Stimulated activated CD8-positive, alpha-beta memory T cell treated with anti-CD3 and anti-CD28 coated beads, Interleukin-7, amount 100 ng/mL, for 24 hours (primary cell): ENCODE results near the gene OSCP1.
"Not testable (repeated sequence)": the region's sequence is repeated elsewhere in the genome, so short reads cannot be mapped to it uniquely, and the experiment has no call there.

ENCODE experiments used
- DNase-seq: peaks from one replicate; pipeline ENCODE4 v3.0.0-alpha.2; 2020; ENCODE audit warnings: low read depth

The OSCP1 gene, protein sequence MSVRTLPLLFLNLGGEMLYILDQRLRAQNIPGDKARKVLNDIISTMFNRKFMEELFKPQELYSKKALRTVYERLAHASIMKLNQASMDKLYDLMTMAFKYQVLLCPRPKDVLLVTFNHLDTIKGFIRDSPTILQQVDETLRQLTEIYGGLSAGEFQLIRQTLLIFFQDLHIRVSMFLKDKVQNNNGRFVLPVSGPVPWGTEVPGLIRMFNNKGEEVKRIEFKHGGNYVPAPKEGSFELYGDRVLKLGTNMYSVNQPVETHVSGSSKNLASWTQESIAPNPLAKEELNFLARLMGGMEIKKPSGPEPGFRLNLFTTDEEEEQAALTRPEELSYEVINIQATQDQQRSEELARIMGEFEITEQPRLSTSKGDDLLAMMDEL

DNA sequence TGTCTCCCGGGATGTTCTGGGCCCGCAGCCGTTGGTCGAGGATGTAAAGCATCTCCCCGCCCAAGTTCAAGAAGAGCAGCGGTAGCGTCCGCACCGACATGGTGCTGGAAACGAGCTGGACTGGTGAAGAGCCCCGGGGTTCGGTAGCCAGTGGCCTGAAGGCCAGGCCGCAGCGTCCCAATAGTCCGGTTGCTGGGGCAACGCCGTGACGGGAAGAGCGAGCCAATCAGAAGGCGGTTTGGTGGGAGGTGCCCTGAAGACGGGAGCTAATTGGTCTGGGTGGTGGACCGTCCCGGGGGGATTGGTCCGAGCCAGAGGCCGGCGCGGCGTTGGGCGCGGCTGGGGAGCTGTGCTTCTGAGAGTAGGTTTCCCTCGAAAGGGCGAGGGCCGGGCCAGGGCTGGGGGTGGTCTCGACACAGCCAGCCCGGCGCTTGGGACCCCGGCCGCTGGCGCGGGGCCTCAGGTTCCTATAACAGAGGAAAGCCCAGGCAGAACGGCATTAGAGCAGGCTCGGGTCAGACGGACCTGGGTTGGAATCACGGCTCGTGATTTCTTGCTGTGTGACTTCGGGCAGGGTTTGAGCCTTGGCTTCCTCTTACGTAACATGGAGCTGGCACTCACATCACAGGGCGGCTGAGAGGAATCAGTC is at the start of gene OSCP1:
Gene OSCP1 (minus strand): TSS at position 182 of the 649 bp plus-strand sequence. CDS start 82 bp downstream, at position 100.
- peak; percentile 66 for DNase-seq

DNA sequence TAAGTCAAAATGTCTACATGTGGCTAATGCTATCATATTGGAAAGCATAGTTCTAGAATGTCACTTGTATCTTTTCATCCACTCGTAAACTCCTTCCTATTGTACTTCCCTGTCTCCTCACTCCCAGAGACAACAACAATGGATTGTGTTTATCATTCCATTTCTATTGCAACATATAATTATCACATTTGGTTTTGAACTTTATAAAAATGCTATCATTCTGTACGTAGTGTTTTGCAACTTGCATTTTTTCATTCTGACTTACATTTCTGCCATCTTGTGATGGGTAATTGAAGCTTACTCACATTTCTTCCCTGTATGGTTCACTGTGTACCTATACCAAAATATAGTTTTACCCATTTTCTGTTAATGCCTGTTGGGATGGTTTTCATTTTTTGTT is 47.0 kb upstream of the OSCP1 start:
- no peak for DNase-seq

DNA sequence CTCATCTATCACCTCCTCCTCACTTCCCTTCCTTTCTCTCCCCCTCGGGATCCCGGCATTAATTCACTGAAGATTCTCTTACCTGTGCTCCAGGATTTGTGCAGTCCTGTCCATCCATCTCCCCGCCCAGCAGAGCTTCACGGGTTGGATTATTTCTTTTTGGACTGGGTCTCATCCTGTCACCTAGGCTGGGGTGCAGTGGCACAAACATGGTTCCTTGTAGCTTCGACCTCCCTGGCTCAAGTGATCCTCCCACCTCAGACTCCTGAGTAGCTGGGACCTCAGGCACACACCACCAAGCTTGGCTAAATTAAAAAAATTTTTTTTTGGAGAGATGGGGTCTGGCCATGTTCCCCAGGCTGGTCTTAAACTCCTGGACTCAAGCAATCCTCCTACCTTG is 44.7 kb upstream of the OSCP1 start:
- no peak for DNase-seq

DNA sequence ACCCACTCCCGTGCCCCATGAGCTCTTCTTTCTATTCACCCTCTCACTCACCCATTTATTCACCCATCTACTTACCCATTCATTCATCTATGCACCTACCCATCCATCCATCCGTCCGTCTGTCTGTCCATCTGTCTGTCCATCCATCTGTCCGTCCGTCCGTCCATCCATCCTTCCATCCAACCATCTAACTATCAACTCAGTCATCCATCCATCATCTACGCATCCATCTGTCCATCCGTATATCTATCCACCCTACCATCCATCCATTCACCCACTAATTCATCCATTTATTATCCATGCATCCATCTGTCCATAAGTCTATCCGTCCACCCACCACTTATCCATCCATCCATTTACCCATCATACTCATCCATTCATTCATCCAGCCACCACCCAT is 43.3 kb upstream of the OSCP1 start:
- no peak for DNase-seq

DNA sequence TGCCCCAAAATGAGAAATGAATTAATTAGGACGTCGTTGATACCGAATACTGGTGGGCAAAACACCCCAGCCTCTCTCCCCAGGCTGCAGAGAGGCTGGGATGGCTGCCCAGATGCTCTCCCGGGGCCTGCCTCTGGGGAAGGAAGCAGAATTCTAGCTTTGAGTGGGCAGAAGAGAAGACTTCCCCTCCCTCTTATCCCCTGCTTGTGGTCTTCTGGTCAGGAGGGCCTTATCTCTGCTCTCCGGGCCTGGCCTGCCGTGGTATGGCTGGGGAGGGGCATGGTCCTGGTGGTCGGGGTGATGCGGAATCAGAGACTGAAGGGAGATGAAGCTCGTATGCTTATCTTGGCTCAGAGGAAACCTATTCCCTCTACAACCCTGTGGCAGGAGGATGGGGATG is 42.2 kb upstream of the OSCP1 start:
- DNase-seq: no peak

DNA sequence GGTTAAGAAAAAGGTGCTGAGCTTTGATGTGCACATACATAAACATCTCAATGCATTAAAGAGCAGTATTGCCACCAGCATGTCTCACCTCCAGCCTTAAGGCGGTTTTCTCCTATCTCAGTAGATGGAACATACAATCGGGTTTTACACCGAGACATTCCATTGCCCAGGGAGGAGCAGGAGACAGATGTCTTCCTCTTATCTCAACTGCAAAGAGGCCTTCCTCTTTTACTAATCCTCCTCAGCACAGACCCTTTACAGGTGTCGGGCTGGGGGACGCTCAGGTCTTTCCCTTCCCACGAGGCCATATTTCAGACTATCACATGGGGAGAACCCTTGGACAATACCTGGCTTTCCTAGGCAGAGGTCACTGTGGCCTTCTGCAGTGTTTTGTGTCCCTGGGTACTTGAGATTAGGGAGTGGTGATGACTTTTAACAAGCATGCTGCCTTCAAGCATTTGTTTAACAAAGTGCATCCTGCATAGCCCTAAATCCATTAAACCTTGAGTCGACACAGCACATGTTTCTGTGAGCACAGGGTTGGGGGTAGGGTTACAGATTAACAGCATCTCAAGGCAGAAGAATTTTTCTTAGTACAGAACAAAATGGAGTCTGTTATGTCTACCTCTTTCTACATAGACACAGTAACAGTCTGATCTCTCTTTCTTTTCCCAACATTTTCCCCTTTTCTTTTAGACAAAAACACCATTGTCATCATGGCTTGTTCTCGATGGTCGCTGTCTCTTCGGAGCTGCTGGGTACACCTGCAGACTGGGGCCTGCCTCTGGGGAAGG is 39.2 kb upstream of the OSCP1 start:
- DNase-seq: not testable (repeated sequence)

DNA sequence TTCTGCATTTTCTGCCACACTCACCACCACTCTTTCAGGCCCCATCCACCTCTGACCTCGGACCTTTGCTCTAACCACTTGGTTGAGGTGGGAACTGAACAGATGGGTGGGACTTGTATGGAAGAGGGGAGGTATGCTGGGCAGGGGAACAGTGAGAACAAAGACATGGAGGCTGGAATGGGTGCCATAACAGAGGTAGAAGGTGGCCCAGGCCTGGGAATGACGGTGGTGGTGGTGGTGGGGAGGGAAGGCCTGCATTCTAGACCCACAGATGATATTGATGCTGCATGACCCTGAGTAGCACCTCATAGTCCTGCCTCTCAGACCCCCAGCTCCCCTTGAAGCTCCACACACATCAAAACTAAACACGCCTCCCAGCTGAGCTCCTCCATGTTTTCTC is 37.7 kb upstream of the OSCP1 start:
- DNase-seq: no peak

DNA sequence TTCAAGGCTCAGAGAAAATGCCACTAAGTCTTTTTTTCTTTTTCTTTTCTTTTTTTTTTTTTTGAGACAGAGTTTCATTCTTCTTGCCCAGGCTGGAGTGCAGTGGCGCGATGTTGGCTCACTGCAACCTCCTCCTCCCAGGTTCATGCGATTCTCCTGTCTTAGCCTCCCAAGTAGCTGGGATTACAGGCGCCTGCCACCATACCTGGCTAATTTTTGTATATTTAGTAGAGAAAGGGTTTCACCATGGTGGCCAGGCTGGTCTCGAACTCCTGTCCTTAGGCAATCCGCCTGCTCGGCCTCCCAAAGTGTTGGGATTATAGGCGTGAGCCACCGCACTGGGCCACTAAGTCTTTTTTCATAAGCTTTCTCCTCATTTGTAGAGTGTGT is 37.1 kb upstream of the OSCP1 start:
- not testable (repeated sequence) for DNase-seq

DNA sequence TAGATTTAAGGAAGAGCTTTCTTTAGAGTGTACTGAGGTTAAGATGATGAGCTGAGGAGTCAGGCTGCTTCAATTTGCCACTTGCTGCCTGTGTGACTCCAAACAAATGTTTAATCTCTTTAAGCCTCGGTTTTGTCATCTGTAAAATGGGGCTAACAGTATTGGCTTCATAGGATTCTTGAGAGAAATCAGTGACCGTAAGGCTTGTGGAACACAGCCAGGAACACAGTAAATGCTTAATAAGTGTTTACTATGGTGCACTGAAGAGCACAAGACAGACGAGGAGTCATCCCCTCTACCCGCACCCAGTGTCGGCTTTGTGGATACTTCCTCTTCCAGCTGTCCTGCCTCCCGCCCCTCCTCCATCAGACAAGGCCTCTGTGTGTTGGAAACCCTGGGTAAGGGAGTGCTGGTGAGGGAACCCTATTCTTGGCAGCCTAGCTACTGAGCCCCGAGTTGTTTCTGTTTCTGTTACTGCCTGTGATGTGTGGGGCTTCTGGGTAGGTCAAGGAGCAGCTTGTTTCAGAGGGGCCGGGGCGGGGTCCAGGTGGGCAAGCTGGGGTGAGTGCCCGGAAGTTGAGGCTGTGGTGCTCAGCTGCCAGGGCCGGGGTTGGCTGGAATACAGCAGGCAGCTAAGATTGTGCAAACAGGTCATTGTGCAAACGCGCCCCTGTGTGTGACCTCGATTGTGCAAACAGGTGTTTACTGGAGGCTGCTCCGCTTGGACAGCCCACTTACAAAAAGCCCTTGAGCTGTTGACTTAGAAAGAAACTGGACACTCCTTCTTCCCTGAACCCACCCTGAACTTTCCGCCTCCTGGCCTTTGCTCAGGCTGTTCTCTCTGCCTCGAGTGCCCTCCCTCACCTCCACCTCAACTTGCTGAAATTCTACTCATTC is 36.4 kb upstream of the OSCP1 start:
- DNase-seq: no peak

DNA sequence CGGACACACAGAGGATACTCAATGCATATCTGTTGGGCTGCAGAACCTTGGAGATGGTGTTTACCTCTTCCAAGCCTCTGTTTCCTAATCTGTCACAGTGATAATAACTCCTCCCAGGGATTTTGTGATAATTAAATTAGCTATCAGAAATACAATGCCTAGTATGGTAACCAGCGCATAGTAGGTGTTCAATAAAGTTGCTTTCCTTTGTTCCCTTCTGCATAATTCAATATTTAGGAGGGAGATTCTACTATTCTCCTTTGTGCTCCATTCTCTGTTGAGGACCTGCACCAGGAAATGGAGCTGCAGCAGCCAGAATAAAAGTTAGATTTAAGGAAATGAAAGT is 35.8 kb upstream of the OSCP1 start:
- no peak for DNase-seq

DNA sequence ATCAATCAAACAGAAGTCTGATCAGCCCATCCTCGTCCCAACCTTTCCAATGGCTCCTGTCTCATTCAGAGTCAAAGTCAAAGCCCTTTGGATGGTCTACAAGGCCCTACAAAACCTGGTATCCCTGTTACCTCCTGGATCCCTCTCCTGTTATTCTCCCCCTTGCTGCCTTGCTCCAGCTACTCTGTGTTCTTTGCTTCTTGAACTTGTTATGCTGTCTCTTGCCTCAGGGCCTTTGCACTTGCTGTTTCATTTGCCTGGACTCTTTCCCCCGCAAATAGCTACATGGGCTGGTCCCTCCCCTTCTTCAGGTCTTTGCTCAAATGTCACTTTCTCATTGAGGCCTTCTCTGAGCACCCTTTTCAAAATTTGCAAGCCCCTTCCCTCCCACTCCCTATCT is 33.8 kb upstream of the OSCP1 start:
- DNase-seq: no peak

DNA sequence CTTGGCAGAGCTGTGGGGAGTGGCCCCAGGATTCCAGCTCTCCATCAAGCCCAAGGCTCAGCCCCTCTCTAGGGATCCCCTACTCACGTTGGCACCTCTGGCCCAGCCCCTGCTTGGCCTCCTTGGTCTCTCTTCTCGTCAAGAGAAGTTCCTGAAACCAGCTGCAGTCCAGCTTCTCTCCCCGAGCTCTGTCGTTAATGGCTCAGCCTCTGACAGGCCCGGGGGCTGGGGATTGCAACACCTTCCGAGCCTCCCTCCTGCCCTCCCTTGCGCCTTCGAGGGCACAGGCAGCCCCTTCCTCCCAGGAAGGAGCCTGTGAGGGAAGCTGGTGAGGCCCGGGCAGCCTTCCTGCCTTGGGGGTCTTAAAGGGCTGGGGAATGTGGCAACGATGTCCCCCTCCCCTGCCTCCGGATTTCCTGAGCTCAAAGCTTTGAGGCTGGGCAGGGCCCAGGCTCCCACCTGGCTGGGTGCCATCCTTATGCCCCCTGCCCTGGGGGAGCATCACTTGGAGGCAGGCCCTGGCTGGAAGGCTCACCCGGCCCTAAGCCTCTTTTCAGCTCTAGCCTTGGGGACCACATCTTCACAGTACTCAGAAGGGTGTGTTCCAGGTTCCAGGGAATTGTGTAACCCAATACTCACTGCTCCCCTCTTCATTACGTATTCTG is 32.6 kb upstream of the OSCP1 start, which contains the start of gene CSF3R:
Gene CSF3R (minus strand): TSS at position 190 of the 665 bp plus-strand sequence. CDS start 3,417 bp downstream, outside the sequence.
- DNase-seq: no peak

DNA sequence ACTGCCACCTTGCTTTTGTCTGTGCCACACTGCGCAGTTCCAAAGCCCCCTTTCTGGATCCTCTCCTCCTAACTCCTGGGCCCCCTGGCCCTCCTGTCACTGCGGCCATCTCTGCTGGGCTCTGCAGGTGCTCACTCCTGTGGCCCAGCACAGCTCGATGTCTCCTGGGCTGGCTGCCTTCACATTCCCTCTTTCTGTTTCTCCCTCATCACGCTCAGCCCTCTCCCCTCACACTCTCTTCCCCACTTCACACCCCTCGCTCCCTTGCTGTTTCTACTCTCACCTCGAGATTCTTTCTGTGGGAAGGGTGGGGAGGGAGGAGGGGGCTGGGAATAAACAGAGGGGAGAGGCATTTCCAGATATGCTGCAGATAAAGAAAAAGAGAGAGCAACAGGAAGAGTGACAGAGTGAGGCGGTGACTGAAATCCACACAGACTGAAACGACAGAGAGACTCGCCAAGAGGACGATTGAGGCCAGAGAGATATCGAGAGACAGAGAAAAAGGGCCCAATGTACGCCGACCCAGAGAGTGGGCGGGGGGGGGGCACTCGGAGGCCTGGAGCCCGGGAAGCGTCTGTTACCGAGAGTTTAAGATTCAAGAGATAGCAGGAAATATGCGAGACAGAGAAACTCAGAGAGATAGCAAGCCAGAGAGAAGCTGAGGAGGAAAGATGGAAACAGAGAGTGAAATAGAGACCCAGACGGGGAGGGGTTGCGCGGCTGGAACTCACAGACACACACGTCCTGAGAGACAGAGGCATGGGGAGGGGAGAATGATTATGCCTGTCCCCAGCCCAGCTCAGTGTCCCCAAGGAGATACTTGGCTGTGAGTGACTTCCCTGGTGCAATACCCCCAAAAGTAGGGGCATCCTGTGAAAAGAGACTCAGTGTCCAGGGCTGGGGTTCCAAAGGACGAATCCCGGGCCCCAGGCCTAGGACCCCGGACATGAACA is 31.8 kb upstream of the OSCP1 start:
- no peak for DNase-seq

DNA sequence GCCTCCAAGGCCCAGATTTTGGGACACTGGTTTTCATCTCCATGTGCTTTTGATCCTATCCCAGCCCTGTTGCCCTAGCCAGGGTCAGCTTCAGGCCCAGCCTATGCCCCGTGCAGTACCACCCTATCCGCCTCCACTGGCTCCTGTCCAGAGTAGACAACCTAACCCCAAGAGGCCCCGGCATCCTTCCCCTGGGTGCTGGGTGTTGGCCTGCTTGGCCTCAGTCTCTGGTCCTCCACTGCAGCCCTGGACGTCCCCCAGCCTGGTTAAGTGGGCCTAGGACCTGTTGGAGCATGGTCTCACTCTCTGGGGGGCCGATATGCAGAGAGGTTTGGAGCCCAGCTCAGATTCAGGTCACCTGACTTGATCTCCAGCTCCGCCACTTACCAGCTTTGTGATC is 30.8 kb upstream of the OSCP1 start:
- DNase-seq: no peak

DNA sequence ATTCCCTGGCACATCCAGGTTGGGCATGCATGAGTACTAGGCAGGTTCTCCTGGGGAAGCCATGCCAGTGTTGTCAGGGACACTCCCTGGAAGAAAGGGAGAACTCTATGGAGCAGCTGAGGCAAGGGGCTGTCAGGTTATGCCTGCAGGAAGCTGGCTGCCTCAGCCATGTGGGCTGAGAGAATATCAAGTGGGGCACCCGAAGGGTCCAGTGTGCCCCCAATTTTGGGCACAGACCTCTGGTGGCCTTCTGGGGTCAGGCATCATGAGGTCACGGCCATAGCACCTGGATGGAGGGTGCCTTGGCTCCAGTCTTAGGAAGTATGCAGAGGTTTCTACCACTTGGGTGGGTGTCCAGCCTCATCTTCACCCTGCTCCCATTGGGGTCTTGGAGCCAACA is 29.9 kb upstream of the OSCP1 start:
- no peak for DNase-seq

DNA sequence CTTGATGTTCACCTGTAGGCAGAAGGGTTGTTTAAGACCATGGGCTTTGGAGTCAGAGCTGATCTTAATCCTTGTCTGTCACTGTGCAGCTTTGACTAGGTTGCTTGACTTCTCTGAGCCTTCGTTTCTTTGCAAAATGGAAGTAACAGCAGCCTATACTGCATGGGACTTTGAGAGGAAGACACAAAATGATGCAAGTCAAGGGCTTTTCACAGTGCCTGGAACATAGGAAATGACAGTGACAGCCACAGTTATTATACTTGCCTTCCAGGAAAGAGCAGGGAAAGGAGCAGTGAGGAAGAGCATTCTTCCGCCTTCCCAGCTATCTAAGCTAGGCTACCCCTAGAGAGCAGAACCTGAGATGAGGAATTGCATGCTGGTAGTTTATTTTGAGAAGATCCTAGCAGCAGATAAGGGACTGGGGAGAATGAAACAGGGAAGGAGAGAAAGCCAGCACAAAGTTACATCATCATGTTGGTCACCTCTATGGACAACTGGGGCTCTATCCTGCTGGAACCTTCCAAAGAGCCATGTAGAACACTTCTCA is 29.3 kb upstream of the OSCP1 start:
- no peak for DNase-seq

DNA sequence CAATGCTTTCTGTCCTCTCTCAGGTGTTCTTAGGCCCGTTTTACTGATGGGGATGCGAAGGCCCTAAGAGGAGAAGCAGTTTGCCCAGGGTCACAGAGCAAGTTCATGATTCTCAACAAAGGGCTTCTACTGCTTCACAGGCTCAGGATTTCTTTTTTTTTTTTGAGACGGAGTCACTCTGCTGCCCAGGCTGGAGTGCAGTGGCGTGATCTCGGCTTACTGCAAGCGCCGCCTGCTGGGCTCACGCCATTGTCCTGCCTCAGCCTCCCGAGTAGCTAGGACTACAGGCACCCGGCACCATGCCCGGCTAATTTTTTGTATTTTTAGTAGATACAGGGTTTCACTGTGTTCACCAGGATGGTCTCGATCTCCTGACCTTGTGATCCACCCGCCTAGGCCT is 27.4 kb upstream of the OSCP1 start:
- DNase-seq: not testable (repeated sequence)

DNA sequence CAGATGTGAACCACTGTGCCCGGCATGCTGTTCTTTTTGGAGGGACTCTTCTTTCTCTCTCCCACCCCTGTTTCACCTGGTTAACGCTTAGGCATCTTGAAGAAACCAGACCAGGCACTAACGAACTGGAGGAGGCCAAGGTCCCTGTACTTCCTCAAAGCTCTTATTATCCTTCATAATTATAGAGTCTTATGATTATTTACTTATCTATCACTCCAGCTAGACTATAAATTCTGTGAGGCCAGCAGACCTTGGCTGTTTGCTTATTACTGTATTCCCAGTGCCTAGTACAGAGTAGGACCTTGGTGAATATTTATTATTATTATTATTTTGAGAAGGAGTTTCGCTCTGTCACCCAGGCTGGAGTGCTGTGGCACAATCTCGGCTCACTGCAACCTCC is 26.7 kb upstream of the OSCP1 start:
- DNase-seq: no peak

DNA sequence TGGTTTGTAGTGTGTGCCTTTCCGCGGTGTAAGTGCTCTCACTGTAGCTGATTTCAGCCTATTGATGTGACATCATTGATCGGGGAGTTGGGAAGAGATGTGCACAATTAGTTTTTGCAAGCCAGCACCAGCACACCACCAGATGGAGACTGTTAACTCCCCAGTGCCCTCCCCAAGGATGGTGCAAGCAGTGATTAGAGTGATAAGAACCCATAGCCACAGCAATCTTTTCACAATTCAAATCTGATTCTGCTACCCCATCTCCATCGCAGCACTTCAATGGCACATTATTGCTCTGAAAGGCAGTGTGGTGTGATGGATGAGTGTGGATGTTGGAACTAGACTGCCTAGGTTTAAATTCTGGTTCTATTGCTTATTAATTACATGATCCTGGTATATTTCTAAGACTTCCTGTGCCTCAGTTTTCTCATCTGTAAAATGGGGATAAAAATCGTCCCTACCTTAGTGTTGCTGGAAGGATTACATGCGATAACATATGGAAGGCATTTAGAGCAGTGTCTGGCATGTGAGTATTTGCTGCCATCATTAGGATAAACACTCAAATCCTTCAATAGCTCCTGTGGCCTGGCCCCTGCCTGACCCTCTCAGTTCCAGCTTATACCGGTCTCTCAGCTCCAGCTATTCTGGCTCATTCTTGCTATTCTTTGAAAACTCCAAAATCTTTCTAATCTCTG is 25.8 kb upstream of the OSCP1 start:
- DNase-seq: no peak
